Fibroblast of pulmonary artery (primary cell): Measurements from ENCODE around the gene DPP6.

Experiments
- DNase-seq: peaks from one replicate; pipeline ENCODE4 v3.0.0-alpha.2; 2010; ENCODE audit warnings: low read depth
- H3K4me3 ChIP-seq: replicated peaks from 2 replicates; pipeline ENCODE4 v1.5.1; 2011; ENCODE audit warnings: low read depth, mild to moderate bottlenecking, control low read depth, low read length, moderate library complexity
- TF ChIP-seq, protein P1 (sequence below): IDR thresholded peaks from 2 replicates; pipeline ENCODE4 v1.5.1; 2011; ENCODE audit warnings: mild to moderate bottlenecking, control low read depth, low read length, inconsistent platforms; ENCODE audit errors: missing control alignments

The DPP6 gene

GRCh38 chr7:154302380-154302779 lies 250.2 kb downstream of the DPP6 start:
- TF ChIP-seq, protein P1, sequence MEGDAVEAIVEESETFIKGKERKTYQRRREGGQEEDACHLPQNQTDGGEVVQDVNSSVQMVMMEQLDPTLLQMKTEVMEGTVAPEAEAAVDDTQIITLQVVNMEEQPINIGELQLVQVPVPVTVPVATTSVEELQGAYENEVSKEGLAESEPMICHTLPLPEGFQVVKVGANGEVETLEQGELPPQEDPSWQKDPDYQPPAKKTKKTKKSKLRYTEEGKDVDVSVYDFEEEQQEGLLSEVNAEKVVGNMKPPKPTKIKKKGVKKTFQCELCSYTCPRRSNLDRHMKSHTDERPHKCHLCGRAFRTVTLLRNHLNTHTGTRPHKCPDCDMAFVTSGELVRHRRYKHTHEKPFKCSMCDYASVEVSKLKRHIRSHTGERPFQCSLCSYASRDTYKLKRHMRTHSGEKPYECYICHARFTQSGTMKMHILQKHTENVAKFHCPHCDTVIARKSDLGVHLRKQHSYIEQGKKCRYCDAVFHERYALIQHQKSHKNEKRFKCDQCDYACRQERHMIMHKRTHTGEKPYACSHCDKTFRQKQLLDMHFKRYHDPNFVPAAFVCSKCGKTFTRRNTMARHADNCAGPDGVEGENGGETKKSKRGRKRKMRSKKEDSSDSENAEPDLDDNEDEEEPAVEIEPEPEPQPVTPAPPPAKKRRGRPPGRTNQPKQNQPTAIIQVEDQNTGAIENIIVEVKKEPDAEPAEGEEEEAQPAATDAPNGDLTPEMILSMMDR, result no peak
- no peak overlapping the region for H3K4me3 ChIP-seq
- DNase-seq, result no peak

GRCh38 chr7:154304231-154304630 lies 252.0 kb downstream of the DPP6 start:
- TF ChIP-seq, protein P1, result no peak
- DNase-seq, result no peak
- no peak overlapping the region for H3K4me3 ChIP-seq

DNA sequence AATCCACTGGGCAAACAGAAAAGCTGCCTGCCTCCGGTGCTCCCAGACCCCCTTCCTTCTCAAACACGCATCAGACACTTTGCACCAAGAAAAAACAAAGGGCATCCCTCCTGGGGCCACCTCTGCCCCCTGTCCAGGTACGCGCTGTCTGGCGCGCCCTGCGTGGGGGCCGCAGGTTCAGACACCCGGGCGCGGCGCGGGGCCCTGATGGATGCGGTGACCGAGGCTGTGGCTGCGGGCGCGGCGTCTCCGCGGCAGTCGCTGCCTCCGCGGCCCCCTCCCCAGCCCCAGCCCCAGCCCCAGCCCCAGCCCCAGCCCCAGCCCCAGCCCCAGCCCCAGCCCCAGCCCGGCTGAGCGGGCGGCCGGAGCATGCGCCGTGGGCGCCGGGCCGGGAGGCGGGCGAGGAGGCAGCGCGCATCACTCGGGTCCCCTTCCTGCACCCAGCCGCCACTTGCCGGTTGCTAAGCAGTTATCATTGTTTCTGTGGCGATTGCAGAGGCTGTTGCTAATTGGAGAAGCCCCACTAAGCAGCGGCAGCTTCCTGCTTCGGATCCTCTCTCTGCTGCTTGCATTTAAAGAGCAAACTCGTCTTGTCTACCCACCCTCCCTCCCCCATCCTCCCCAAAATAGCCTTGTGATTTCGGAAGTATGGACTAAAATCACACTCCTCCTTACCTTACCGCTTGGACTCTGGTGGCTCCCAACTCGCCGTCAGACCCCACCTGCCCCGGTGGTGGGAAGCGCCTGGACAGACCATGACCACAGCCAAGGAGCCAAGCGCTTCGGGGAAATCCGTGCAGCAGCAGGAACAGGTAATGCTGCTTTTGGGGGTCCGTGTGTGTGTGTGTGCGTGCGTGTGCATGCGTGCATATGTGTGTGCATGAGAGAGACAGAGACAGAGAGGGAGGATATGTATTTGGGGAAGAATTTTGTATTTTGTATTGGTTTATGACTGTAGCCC lies 252.8 kb downstream of the DPP6 start:
- DNase-seq, result no peak
- TF ChIP-seq, protein P1, result no peak
- no peak overlapping the region for H3K4me3 ChIP-seq

GRCh38 chr7:154306036-154306435 lies 253.8 kb downstream of the DPP6 start:
- TF ChIP-seq, protein P1, result no peak
- no peak overlapping the region for H3K4me3 ChIP-seq
- no peak for DNase-seq

GRCh38 chr7:154308928-154309327 lies 256.7 kb downstream of the DPP6 start:
- no peak for DNase-seq
- TF ChIP-seq, protein P1, result no peak
- H3K4me3 ChIP-seq, result no peak overlapping the region

DNA sequence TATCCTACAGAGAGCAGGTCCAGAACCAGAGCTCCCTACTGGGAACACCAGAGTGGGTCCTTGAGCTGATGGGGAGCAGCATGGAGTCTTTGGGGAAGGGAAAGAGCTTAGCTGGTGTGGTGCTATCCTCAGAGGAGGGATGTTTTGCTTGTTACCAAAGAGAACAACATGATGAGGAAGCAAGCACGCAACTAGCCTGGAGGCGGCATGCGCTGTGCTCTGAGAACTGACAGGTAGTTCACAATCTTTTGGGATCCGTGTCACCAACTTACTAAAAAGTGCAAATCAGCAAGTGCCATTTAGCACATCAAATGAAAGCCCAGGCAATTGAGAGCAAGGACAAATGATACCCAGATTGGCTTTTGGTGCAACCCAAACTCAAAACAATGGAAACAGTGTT lies 257.9 kb downstream of the DPP6 start:
- H3K4me3 ChIP-seq, result no peak overlapping the region
- TF ChIP-seq, protein P1, result no peak
- DNase-seq, result no peak
